SK-N-SH treated with all-trans-retinoic acid at 6 μM for 48 hours (cell line): Measurements from ENCODE around the gene EFCAB12.

Source experiments
- ATAC-seq: fragments of 200-7000 bp; cut with Tn5 transposase; 3 replicates; pipeline ENCODE4 v1.9.1; 2020; ENCODE audit warnings: mild to moderate bottlenecking, moderate library complexity
- ARNTL ChIP-seq: fragments of 450-650 bp; formaldehyde crosslinking; IDR thresholded peaks from 2 replicates; pipeline ENCODE4 v1.5.0; 2020; ENCODE audit warnings: low read depth, mild to moderate bottlenecking, moderate library complexity, borderline replicate concordance
- BACH2 ChIP-seq: fragments of 250-450 bp; sonication (Bioruptor Pico); IDR thresholded peaks from 2 replicates; pipeline ENCODE4 v1.9.0; 2021; ENCODE audit warnings: mild to moderate bottlenecking, borderline replicate concordance
- CREB5 ChIP-seq: fragments of 250-450 bp; sonication (Bioruptor Pico); IDR thresholded peaks from 2 replicates; pipeline ENCODE4 v1.5.1; 2020; ENCODE audit warnings: low read depth, mild to moderate bottlenecking, moderate library complexity
- CSDC2 ChIP-seq: fragments of 250-450 bp; sonication (Bioruptor Pico); IDR thresholded peaks from 2 replicates; pipeline ENCODE4 v1.5.0; 2020; ENCODE audit warnings: mild to moderate bottlenecking, moderate library complexity
- CSRNP3 ChIP-seq: fragments of 250-450 bp; sonication (Bioruptor Pico); IDR thresholded peaks from 2 replicates; pipeline ENCODE4 v1.5.1; 2021; ENCODE audit warnings: mild to moderate bottlenecking, moderate library complexity
- ISL1 ChIP-seq: fragments of 250-450 bp; sonication (Bioruptor Pico); IDR thresholded peaks from 2 replicates; pipeline ENCODE4 v2.1.2; 2022; ENCODE audit warnings: mild to moderate bottlenecking, moderate library complexity
- PATZ1 ChIP-seq: fragments of 250-450 bp; sonication (Bioruptor Pico); IDR thresholded peaks from 2 replicates; pipeline ENCODE4 v1.8.0; 2020; ENCODE audit warnings: mild to moderate bottlenecking, moderate library complexity, borderline replicate concordance
- POU6F1 ChIP-seq: fragments of 250-450 bp; sonication (Bioruptor Pico); IDR thresholded peaks from 2 replicates; pipeline ENCODE4 v1.8.0; 2021; ENCODE audit warnings: low read depth, mild to moderate bottlenecking, moderate library complexity, borderline replicate concordance
- PPARA ChIP-seq: fragments of 250-450 bp; sonication (Bioruptor Pico); IDR thresholded peaks from 2 replicates; pipeline ENCODE4 v1.5.0; 2020; ENCODE audit warnings: mild to moderate bottlenecking, borderline replicate concordance
- SNAI2 ChIP-seq: fragments of 250-450 bp; sonication (Bioruptor Pico); IDR thresholded peaks from 2 replicates; pipeline ENCODE4 v1.5.0; 2020; ENCODE audit warnings: mild to moderate bottlenecking, moderate library complexity
- TCF4 ChIP-seq: fragments of 250-450 bp; sonication (Bioruptor Pico); IDR thresholded peaks from 2 replicates; pipeline ENCODE4 v1.8.0; 2021; ENCODE audit warnings: mild to moderate bottlenecking, moderate library complexity, borderline replicate concordance
- TOX ChIP-seq: fragments of 250-450 bp; sonication (Bioruptor Pico); IDR thresholded peaks from 2 replicates; pipeline ENCODE4 v1.8.0; 2021; ENCODE audit warnings: mild to moderate bottlenecking, moderate library complexity, borderline replicate concordance
- TSHZ2 ChIP-seq: fragments of 250-450 bp; sonication (Bioruptor Pico); IDR thresholded peaks from 2 replicates; pipeline ENCODE4 v1.5.0; 2020; ENCODE audit warnings: mild to moderate bottlenecking, moderate library complexity
- ZC3H10 ChIP-seq: fragments of 250-450 bp; sonication (Bioruptor Pico); IDR thresholded peaks from 2 replicates; pipeline ENCODE4 v1.5.1; 2021; ENCODE audit warnings: mild to moderate bottlenecking, moderate library complexity
- ZNF565 ChIP-seq: fragments of 450-650 bp; formaldehyde crosslinking; conservative IDR thresholded peaks from 2 replicates; pipeline ENCODE4 v1.5.0; 2020; ENCODE audit warnings: low read depth, mild to moderate bottlenecking, moderate library complexity
- ZNF70 ChIP-seq: fragments of 450-650 bp; formaldehyde crosslinking; IDR thresholded peaks from 2 replicates; pipeline ENCODE4 v1.5.0; 2020; ENCODE audit warnings: mild to moderate bottlenecking, moderate library complexity
- ZNF8 ChIP-seq: fragments of 450-650 bp; formaldehyde crosslinking; IDR thresholded peaks from 2 replicates; pipeline ENCODE4 v1.5.0; 2020; ENCODE audit warnings: mild to moderate bottlenecking, moderate library complexity

The EFCAB12 gene

GRCh38 chr3:129377615-129378014 lies 50.8 kb downstream of the EFCAB12 start:
- no peak for ATAC-seq

GRCh38 chr3:129375099-129375498 lies 53.3 kb downstream of the EFCAB12 start:
- ATAC-seq, result no peak
- TF ChIP-seq CSDC2 (no peak), ZNF70 (CRISPR knock-in tag) (no peak), TSHZ2 (CRISPR knock-in tag) (no peak), PATZ1 (CRISPR knock-in tag) (no peak), PPARA (CRISPR knock-in tag) (no peak), BACH2 (CRISPR knock-in tag) (no peak), ZNF8 (CRISPR knock-in tag) (no peak), SNAI2 (CRISPR knock-in tag) (no peak)

More at GRCh38 chr3:129377615-129378014, 50.8 kb downstream of the EFCAB12 start:
- TF ChIP-seq ZNF565 (CRISPR knock-in tag) (no peak), ZNF8 (CRISPR knock-in tag) (no peak), SNAI2 (CRISPR knock-in tag) (no peak), ZC3H10 (CRISPR knock-in tag) (no peak), PPARA (CRISPR knock-in tag) (no peak), ARNTL (no peak), TOX (CRISPR knock-in tag) (no peak), CREB5 (CRISPR knock-in tag) (no peak), ISL1 (CRISPR knock-in tag) (no peak)

- no peak for ATAC-seq
- TF ChIP-seq POU6F1 (CRISPR knock-in tag) (no peak), TCF4 (CRISPR knock-in tag) (no peak), CSRNP3 (CRISPR knock-in tag) (no peak), ISL1 (CRISPR knock-in tag) (no peak), ZNF565 (CRISPR knock-in tag) (no peak), ZNF8 (CRISPR knock-in tag) (no peak), TSHZ2 (CRISPR knock-in tag) (no peak), PPARA (CRISPR knock-in tag) (no peak)
These were observed 57.2 kb downstream of the EFCAB12 start for GRCh38 chr3:129371041-129371826.
